G401 (cell line): ENCODE results near the gene AHNAK. TPM values are rescaled to one million over a fixed set of nuclear protein-coding genes. Genes with fewer than 3 reads are reported as not detected.
A peak's percentile ranks its signal among the peaks of the same experiment; 100 is the strongest.
"Not testable (repeated sequence)": the region's sequence is repeated elsewhere in the genome, so short reads cannot be mapped to it uniquely, and the experiment has no call there.

ENCODE experiments used
- DNase-seq: peaks from one replicate; pipeline ENCODE4 v3.0.0-alpha.2; 2015; ENCODE audit warnings: low spot score
- in situ Hi-C: cut with HindIII; loops from 2 replicates; pipeline ENCODE4 v1.10.0; 2016; ENCODE audit warnings: low sequenced_read_pairs, mixed read lengths
- total RNA-seq: library from RNA; depleted of rRNA; stranded (reverse); fragments of >200 nt; shearing (Covaris generic); gene quantifications from 2 replicates; pipeline ENCODE4 v1.2.3, GENCODE V29; 2014

Gene AHNAK
- total RNA-seq, 1 experiment from 2014 or later, result 197 TPM

GRCh38 chr11:62555464-62556107 is 9.0 kb upstream of the AHNAK start:
- in situ Hi-C loops, result loop anchor here (25.0 kb wide), 1 partner anchor 118 kb away; no protein-coding TSS in a partner anchor
- DNase-seq, result no peak

- in situ Hi-C loops, result loop anchor here (25.0 kb wide), 1 partner anchor 117 kb away; no protein-coding TSS in a partner anchor
- DNase-seq, result no peak
Observed at GRCh38 chr11:62554387-62555167, 8.0 kb upstream of the AHNAK start.

GRCh38 chr11:62553839-62554361 is 7.3 kb upstream of the AHNAK start:
- no peak for DNase-seq
- in situ Hi-C loops, result loop anchor here (25.0 kb wide), 1 partner anchor 117 kb away; no protein-coding TSS in a partner anchor

- peak; percentile 54 for DNase-seq
- in situ Hi-C loops, result loop anchor here (25.0 kb wide), 1 partner anchor 116 kb away; no protein-coding TSS in a partner anchor
Observed at GRCh38 chr11:62553080-62553838, 6.7 kb upstream of the AHNAK start.

GRCh38 chr11:62552485-62553079 is 6.0 kb upstream of the AHNAK start:
- DNase-seq, result no peak
- in situ Hi-C loops, result loop anchor here (25.0 kb wide), 1 partner anchor 115 kb away; no protein-coding TSS in a partner anchor

GRCh38 chr11:62550478-62550877 is 3.9 kb upstream of the AHNAK start:
- not testable (repeated sequence) for DNase-seq
- in situ Hi-C loops, result loop anchor here (25.0 kb wide), 1 partner anchor 113 kb away; no protein-coding TSS in a partner anchor

- DNase-seq, result no peak
Observed at GRCh38 chr11:62548545-62549335, 2.1 kb upstream of the AHNAK start.

GRCh38 chr11:62547691-62548281 is 1.2 kb upstream of the AHNAK start:
- in situ Hi-C loops, result no loop called here
- DNase-seq, result peak; percentile 47

More at GRCh38 chr11:62548545-62549335, 2.1 kb upstream of the AHNAK start:
- in situ Hi-C loops, result no loop called here

GRCh38 chr11:62546929-62547625 is 471 bp upstream of the AHNAK start:
- no peak for DNase-seq
- in situ Hi-C loops, result no loop called here

GRCh38 chr11:62545437-62546243 is 966 bp downstream of the AHNAK start:
- peak; percentile 58 for DNase-seq
- in situ Hi-C loops, result no loop called here

- in situ Hi-C loops, result no loop called here
- DNase-seq, result no peak
Observed at GRCh38 chr11:62544581-62545436, 1.8 kb downstream of the AHNAK start.

GRCh38 chr11:62543680-62544444 is 2.7 kb downstream of the AHNAK start:
- in situ Hi-C loops, result no loop called here
- no peak for DNase-seq

- DNase-seq, result peak; percentile 66
- in situ Hi-C loops, result no loop called here
Observed at GRCh38 chr11:62542750-62543567, 3.6 kb downstream of the AHNAK start.

- in situ Hi-C loops, result no loop called here
Observed at GRCh38 chr11:62542111-62542745, 4.4 kb downstream of the AHNAK start.

More at GRCh38 chr11:62542111-62542745, 4.4 kb downstream of the AHNAK start:
- DNase-seq, result no peak
